ENCODE data around the gene SLC2A4RG.
"Not testable (repeated sequence)": the region's sequence is repeated elsewhere in the genome, so short reads cannot be mapped to it uniquely, and the experiment has no call there.

SLC2A4RG gene

DNA sequence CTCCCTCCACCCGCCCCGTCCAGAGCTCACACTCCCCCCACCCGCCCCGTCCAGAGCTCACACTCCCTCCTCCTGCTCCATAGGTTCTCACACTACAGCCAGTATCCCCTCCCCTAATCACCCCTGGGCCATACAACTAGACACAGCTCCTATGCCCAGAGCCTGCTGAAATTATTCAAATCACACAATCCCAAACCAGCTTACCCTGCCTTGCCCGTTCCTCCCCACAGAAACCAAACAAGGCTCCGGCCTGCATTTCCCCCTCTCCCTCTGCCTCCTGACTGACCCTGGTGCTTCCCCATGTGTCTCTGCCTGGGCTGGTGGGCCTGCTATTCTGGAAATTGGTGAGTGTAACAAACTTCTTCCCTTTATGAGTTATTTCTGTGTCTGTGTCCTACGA is 18.6 kb downstream of the SLC2A4RG start:
- no peak for DNase-seq

DNA sequence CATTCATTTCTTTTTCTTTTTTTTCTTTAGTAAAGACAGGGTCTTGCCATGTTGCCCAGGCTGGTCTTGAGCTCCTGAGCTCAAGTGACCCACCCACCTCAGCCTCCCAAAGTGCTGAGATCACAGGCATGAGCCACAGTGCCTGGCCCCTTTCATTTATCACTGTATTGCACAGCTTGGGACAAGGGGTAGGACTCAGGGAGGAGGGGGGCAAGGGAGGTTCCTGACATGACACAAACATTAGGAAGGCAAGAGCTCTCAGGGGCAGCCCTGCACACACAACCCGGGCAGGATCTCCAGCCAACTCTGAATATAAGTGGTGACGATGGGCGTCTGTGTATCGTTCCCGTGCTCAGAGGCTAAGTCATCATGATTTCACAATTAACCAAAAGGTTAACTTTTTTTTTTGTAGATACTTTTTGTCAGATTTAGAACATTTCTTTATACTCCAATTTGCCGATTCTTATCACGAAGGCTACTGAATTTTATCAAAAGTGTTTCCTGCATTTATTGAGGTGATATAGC is 19.9 kb downstream of the SLC2A4RG start:
- DNase-seq, result no peak

DNA sequence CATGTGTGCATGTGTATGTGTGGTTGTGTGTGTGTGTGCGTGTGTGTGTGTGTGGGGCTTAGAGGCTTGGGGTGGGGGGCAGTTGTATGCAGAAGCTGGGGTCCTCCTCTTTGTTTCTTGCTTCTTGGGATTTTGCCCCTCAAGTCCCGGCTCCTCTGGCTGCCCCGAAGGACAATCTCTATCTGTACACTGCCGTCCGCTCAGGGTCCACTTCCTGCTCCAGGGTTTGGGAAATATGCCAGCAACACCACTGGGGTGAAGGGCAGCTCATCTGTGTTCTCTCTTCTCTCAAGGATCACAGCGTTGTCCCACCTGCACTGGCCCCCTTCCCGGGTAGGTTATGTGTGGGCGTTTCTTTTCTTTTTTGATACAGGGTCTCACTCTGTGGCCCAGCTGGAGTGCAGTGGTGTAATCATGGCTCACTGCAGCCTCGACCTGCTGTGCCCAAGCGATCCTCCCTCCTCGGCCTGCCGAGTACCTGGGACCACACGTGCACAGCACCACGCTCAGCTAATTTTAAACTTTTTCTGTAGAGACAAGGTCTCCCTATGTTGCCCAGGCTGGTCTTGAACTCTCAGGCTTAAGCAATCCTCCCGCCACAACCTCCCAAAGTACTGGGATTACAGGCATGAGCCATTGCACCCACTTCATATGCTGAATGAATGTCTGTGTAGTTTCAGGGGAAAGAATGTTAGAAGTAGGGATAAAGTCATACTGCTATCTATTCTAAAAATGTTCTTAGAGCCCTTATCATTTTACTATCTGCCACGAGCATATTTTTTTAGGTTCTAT is 25.7 kb downstream of the SLC2A4RG start:
- no peak for DNase-seq

DNA sequence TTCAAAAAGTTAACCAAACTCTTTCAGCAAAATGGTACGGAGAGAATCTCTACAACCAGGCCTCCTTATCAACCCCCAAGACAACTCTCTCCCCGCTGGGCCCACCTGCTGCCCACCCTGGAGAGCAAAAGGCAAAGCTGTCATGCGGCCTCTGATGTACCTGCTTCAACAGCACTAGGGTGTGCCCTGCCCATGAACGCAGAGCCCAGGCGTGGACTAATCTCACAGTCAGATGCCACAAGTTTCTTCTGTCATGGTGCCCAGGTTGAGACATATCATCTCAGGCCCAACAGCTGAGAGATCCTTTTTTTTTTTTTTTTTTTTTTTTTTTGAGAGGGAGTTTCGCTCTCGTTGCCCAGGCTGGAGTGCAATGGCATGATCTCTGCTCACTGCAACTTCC is 26.3 kb downstream of the SLC2A4RG start:
- DNase-seq, result no peak

- no peak for DNase-seq
Measured at GRCh38 chr20:63766695-63767426, 27.3 kb downstream of the SLC2A4RG start.

DNA sequence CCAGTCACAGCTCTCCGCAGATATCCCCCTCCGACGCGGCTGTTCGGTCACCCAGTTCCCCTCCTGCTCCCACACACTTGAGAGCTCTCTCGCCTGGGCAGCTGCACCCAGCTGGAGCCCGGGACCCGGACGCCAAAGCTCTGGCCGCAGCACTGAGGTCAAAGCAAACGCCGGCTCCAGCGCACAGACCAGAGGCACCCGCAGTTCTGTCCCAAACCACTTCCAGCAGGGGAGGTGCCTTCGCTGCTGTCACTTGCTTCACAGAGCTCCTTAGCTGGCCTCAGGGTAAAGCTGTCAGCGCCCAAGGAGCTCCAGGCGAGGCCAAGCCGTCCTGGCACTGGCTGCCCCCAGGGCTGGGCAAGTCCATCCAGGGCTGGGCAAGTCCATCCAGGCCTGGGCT is 27.9 kb downstream of the SLC2A4RG start:
- no peak for DNase-seq

GRCh38 chr20:63767886-63768285 is 28.3 kb downstream of the SLC2A4RG start:
- DNase-seq, result no peak

DNA sequence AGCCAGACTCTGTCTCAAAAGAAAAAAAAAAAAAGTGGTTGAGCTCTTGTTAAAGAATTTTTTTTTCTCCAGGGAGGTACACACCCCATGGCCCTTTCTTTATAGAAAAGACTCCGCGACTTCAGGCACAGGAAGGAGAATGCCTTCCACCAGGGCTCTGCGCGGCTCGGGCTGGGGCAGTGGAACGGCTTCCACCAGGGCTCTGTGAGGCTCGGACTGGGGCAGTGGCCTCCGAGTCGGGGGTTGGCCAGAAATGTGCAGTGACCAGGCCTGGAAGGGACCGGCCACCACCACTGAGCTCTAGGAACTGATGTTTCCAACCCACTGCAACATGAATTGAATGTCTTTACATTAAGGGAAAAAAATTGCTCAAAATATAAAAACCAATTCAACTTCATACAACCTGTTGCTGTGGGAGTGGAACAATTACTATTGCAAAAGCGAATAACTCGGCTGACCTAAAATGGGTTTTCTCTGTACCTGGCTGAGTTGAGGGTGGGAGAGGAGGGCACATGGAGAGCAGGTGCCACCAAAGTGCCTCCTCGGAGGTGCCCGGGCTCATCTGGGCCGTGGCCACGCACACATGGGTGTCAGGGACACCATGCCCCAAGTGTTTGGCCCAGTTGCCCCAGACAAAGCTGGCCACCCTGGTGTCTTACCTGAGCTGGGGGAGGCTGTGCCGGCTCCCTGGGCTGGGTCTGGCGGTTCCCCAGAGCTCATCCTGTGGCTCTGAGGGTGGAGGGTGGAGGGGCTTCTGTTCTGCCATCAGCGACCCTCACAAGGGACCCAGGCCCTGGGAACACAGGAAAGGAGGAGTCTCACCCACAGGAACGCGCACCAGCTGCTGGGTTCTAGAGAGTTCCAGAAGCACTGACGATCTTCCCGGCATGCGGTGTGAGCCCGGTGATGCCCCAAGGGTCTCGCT is 29.3 kb downstream of the SLC2A4RG start:
- DNase-seq, result no peak

DNA sequence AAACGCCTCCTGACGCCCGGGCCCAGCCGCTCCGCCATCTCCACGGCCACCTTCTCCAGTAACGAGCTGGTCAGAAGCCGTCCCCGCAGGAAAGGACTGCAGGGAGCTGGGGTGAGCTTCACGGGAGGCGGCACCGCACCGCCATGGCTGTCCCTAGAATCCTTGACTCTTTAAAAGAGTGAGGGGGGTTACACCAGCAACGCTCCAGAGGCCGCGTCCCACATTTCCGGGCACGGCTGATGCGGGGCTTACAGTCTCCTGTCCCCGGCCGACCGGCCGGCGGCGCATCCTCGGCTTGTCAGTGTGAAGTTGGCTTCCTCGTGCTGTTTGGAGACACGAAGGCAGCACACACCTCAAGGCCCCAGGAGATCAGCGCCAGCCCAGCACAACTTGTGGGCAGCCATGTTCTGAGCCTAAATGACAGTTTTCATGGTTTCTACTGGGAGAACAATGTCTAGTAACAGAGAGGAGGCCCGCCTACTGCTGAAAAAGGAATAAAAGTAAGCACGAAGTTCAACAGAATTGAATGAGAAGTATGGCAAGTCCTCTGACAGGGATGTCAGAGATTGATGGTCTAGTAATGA is 30.4 kb downstream of the SLC2A4RG start:
- DNase-seq, result no peak

GRCh38 chr20:63771046-63771707 is 31.6 kb downstream of the SLC2A4RG start:
- no peak for DNase-seq

- no peak for DNase-seq
Measured at GRCh38 chr20:63772781-63773518, 33.4 kb downstream of the SLC2A4RG start.

- no peak for DNase-seq
Measured at GRCh38 chr20:63773571-63774241, 34.1 kb downstream of the SLC2A4RG start.

GRCh38 chr20:63774306-63774705 is 34.7 kb downstream of the SLC2A4RG start:
- no peak for DNase-seq

DNA sequence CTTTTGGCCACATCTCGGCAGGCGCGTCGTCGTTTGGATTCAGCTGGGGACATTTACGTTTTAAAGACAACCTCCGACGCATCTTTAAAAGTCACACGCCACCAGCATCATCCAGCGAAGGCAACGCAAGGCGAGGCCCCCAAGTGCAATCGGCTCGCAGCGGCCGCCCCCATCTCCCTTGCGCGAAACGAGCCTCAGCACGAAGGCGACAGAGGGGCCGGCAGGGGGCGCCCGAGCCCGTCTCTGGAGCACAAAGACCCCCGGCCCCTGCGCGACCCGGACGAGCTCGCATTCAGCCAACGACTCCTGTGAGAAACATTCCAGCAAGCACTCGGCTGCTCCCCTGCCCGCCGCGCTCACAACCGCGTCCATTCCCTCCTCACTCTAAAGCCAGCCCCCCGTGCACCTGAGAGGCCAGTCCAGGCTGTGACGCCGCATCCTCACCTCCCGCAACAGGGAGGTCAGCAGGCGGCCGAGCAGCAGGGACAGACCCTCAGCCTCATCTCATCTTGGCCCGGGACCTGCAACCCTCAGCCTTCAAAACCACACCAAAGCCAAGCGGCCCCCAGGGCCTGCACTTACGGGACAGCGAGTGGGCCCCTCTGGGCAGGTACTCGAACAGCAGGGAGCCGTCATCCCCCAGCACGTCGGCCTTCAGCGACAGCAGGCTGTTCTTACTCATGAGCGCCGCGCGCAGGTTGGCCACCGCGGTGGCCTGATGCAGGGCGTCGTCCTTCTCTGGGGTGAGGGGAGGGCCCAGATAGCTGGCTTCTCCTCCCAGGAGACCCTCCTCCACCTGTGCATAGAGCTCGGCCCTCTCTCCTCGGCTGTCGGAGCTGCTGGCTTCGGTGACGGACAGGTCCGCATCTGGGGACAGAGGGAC is 35.8 kb downstream of the SLC2A4RG start:
- DNase-seq, result no peak

GRCh38 chr20:63776875-63777274 is 37.3 kb downstream of the SLC2A4RG start:
- DNase-seq, result not testable (repeated sequence)

DNA sequence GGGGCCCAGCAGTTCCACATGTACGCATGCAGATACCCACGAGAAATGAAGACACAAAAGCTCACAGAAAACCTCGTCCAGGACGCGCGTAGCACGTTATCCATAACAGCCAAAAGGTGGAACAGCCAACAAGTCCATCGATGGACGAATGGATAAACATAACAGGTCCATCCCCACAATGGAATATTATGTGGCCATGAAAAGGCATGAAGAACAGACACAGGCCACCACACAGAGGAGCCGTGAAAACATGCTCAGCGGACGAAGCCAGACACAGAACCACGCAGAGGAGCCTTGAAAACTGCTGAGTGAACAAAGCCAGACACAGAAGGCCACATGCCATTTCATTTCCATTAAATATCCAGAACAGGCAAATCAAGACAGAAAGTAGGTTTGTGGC is 38.0 kb downstream of the SLC2A4RG start:
- DNase-seq, result no peak

- no peak for DNase-seq
Measured at GRCh38 chr20:63778034-63778752, 38.6 kb downstream of the SLC2A4RG start.

DNA sequence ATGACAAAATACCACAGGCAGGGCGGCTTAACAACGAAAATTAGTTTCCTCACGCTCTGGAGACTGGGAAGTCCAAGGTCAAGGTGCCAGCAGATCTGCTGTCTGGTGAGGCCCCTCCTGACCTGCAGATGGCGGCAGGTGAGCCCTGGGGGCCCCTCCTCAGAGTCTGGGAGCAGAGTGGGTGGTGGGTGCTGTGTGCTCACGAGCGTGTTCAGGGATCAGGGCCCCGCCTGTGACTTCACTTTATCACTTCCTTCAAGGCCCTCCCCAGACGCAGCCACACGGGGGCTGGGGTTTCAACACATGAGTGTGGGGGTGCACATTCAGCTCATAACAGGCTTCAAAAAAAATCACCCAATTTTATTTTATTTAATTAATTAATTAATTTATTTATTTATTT is 39.3 kb downstream of the SLC2A4RG start:
- no peak for DNase-seq

GRCh38 chr20:63781181-63781580 is 41.6 kb downstream of the SLC2A4RG start:
- DNase-seq, result no peak

Data from NCI-H345 (cell line).